Breast epithelium (tissue), 4 donors: ENCODE data around the gene TMEM178B. TPM values are rescaled to one million over a fixed set of nuclear protein-coding genes. Genes with fewer than 3 reads are reported as not detected.

Experiments used
- DNase-seq, 2 donors: peaks; one replicate each; pipeline ENCODE4 v3.0.0-alpha.2; 2019; ENCODE audit warnings: low spot score in 2 of 2
- H3K27ac ChIP-seq, 2 donors: fragments of 200-600 bp; sonication (generic) in 1 of 2; one replicate each; pipeline ENCODE4 v1.5.1; 2016 to 2019; ENCODE audit warnings: mild to moderate bottlenecking in 1 of 2
- H3K27me3 ChIP-seq, 2 donors: fragments of 200-600 bp; sonication (generic) in 1 of 2; one replicate each; pipeline versions ENCODE4 v1.5.1 to v1.6.0; 2017 to 2019; ENCODE audit warnings: control low read depth in 1 of 2, mild to moderate bottlenecking in 1 of 2
- H3K36me3 ChIP-seq: fragments of 200-600 bp; one replicate; pipeline ENCODE4 v1.5.1; 2019
- H3K4me1 ChIP-seq, 2 donors: fragments of 200-600 bp; sonication (generic); one replicate each; pipeline ENCODE4 v1.5.1; 2016 to 2019; ENCODE audit warnings: control low read depth in 1 of 2
- H3K4me3 ChIP-seq, 3 donors: fragments of 200-600 bp; sonication (generic); 1 replicate in 2 of 3; 2 replicates in 1 of 3; pipeline ENCODE4 v1.5.1; 2016 to 2019; ENCODE audit warnings: mild to moderate bottlenecking in 3 of 3, moderate library complexity in 2 of 3
- H3K9me3 ChIP-seq, 2 donors: fragments of 200-600 bp; sonication (generic) in 1 of 2; one replicate each; pipeline ENCODE4 v1.5.1; 2016 to 2019; ENCODE audit warnings: control low read depth in 1 of 2
- CTCF ChIP-seq, 3 donors: fragments of 450-650 bp; IDR thresholded peaks; one replicate each; pipeline ENCODE4 v1.5.1; 2016 to 2017; ENCODE audit warnings: antibody characterized with exemption in 3 of 3, mild to moderate bottlenecking in 3 of 3, moderate library complexity in 3 of 3
- POLR2A ChIP-seq: fragments of 450-650 bp; IDR thresholded peaks from one replicate; pipeline ENCODE4 v1.6.1; 2016; ENCODE audit warnings: antibody characterized with exemption, mild to moderate bottlenecking, moderate library complexity
- POLR2AphosphoS5 ChIP-seq, 3 donors: sonication (generic); formaldehyde crosslinking; IDR thresholded peaks; one replicate each; pipeline ENCODE4 v1.6.1; 2017; ENCODE audit warnings: antibody characterized with exemption in 3 of 3
- intact Hi-C: fragments of 100-400 bp; cut with DNase I; formaldehyde crosslinking; loops from one replicate; pipeline ENCODE4 v1.15.1; 2023; ENCODE audit warnings: low total_unique reads
- total RNA-seq, 3 donors: library from RNA; depleted of rRNA; stranded (reverse); fragments of >200 nt; gene quantifications; one replicate each; pipeline ENCODE4 v1.1.0, GENCODE V29; 2016

The TMEM178B gene
- total RNA-seq, 3 donors from 2014 or later: 0.33 to 0.88 (median 0.64) TPM

DNA sequence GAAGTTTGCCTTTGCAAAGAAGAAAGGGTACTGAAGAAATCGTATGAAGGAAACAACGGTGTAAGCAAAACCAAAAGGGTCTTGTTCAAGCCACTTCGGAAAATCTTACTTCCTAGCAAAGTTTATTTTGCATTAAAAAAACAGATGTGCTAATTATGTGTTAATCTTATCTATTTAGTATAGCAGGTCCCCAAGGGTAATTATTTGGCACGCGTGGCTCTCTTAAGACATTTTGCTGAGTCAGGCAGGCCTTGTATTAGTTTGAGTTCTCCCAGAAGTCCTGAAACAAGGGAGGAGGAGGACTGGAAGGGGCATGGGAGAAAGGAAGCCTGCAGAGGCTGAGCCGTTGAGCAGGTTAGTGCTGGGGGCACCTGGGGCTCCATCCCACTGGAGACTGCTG is 44.9 kb downstream of the TMEM178B start:
- H3K4me1 ChIP-seq: no peaks in the 10 kb centered on the region
- no peak overlapping the region for H3K4me3 ChIP-seq
- no peaks in the 10 kb centered on the region for H3K27me3 ChIP-seq
- H3K9me3 ChIP-seq: no peaks in the 10 kb centered on the region
- H3K36me3 ChIP-seq: no peaks in the 10 kb centered on the region
- TF ChIP-seq CTCF (IDR thresholded peaks at IDR 0.05) (no peak), POLR2AphosphoS5 (IDR thresholded peaks at IDR 0.05) (no peak), POLR2A (no peak)
- no peak for DNase-seq
- H3K27ac ChIP-seq: no peak overlapping the region
- intact Hi-C loops: no loop called here

DNA sequence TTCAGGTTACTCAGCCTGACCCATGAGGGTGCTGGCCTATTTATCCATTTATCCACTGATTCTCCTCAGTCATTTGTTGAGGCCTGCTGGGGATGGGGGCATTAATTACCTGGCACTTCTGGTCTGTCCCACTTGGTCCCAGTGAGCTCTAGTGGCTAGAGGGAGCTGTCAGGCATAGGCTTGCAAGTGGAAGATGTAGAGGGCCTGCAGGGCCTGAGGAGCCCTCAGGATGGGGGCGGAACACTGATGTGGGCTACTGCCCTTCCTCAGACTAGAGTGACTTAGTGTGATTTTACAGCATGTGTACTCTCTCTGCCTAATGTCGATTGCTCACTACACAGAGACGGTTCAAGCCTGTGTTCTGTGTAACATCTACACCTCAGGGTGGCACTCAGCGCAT is 45.3 kb downstream of the TMEM178B start:
- no peak for DNase-seq
- no peaks in the 10 kb centered on the region for H3K36me3 ChIP-seq
- no peak overlapping the region for H3K27ac ChIP-seq
- TF ChIP-seq POLR2A: no peak
- TF ChIP-seq CTCF (IDR thresholded peaks at IDR 0.05): no peak
- TF ChIP-seq POLR2AphosphoS5 (IDR thresholded peaks at IDR 0.05): no peak
- intact Hi-C loops: no loop called here
- H3K9me3 ChIP-seq: no peaks in the 10 kb centered on the region
- no peaks in the 10 kb centered on the region for H3K4me1 ChIP-seq
- H3K4me3 ChIP-seq: no peak overlapping the region
- H3K27me3 ChIP-seq: no peaks in the 10 kb centered on the region

DNA sequence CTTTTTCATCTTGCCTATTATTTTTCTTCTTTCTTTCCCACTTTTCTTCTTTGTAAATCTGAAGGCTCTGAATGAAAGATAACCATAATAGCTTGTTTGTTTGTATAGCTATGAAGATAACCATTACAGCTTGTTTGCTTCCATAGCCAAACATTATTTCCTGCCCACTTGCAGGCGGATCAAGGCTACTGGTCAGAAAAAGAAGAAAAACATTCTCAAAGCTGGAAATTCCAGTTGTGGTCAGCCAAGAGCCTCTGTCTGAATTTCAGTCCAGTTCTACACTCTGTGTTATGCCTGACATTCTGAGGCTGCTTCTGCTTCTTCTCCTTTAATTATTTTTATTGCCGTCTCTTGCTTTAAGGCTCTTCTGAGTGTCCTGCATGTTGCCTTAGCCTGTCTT is 48.9 kb downstream of the TMEM178B start:
- intact Hi-C loops: no loop called here
- Histone ChIP-seq H3K27ac (no peak overlapping the region), H3K4me1 (no peaks in the 10 kb centered on the region), H3K36me3 (no peaks in the 10 kb centered on the region), H3K4me3 (no peak overlapping the region), H3K9me3 (no peaks in the 10 kb centered on the region), H3K27me3 (no peaks in the 10 kb centered on the region)
- TF ChIP-seq CTCF (IDR thresholded peaks at IDR 0.05) (no peak), POLR2AphosphoS5 (IDR thresholded peaks at IDR 0.05) (no peak), POLR2A (no peak)
- DNase-seq: no peak

GRCh38 chr7:141123522-141123921 is 49.7 kb downstream of the TMEM178B start:
- no peaks in the 10 kb centered on the region for H3K36me3 ChIP-seq
- DNase-seq: no peak
- intact Hi-C loops: no loop called here
- no peaks in the 10 kb centered on the region for H3K4me1 ChIP-seq
- H3K27ac ChIP-seq: no peak overlapping the region
- no peaks in the 10 kb centered on the region for H3K9me3 ChIP-seq
- no peaks in the 10 kb centered on the region for H3K27me3 ChIP-seq
- TF ChIP-seq POLR2AphosphoS5 (IDR thresholded peaks at IDR 0.05) (no peak), CTCF (IDR thresholded peaks at IDR 0.05) (no peak), POLR2A (no peak)
- no peak overlapping the region for H3K4me3 ChIP-seq

- Histone ChIP-seq H3K27me3 (no peaks in the 10 kb centered on the region), H3K9me3 (no peaks in the 10 kb centered on the region), H3K36me3 (no peaks in the 10 kb centered on the region), H3K4me1 (no peaks in the 10 kb centered on the region), H3K4me3 (no peak overlapping the region), H3K27ac (no peak overlapping the region)
- intact Hi-C loops: loop anchor here (5.0 kb wide), 1 partner anchor 731 kb away; no protein-coding TSS in a partner anchor
- DNase-seq: no peak
- TF ChIP-seq CTCF (IDR thresholded peaks at IDR 0.05): no peak
Measured at GRCh38 chr7:141126107-141126506, 52.2 kb downstream of the TMEM178B start.
